C4-2B (cell line): Measurements from ENCODE around the gene PUM2.

Experiments used
- H3K27ac ChIP-seq: fragments of 450-650 bp; 2 replicates; pipeline ENCODE4 v1.5.1; 2017
- CTCF ChIP-seq: fragments of 450-650 bp; conservative IDR thresholded peaks from 2 replicates; pipeline ENCODE4 v1.5.1; 2017; ENCODE audit warnings: mild to moderate bottlenecking
- ZFX ChIP-seq: fragments of 450-650 bp; IDR thresholded peaks from 2 replicates; pipeline ENCODE4 v1.6.1; 2017

PUM2 gene

DNA sequence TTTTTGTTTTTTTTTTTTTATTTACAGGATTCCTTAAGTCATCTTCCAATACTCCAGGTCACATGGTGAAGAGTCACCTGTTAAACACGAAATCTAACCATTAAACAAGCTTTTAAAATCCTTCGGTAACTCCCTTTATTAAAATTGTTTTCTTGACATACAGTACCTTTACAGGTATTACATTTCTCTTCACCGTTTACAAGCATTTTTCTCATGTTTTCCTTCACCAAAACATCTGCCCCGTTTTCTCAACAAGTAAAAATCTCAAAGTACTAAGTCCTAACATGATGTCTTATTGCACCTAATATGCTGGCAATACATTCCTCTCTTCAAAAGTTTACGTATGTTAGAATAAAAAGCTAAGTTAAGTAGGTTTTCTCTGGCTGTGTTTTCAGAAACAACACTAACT is 1.1 kb downstream of the PUM2 start:
- peak overlapping the region; percentile 97 for H3K27ac ChIP-seq
- TF ChIP-seq CTCF: no peak
- no peak for TF ChIP-seq ZFX

- TF ChIP-seq CTCF (no peak), ZFX (no peak)
- H3K27ac ChIP-seq: no peak overlapping the region
Measured at GRCh38 chr2:20348542-20348941, 2.1 kb downstream of the PUM2 start.

GRCh38 chr2:20346565-20347381 is 3.9 kb downstream of the PUM2 start:
- TF ChIP-seq CTCF: no peak
- no peak for TF ChIP-seq ZFX
- H3K27ac ChIP-seq: no peak overlapping the region

GRCh38 chr2:20343128-20343527 is 7.5 kb downstream of the PUM2 start:
- H3K27ac ChIP-seq: no peak overlapping the region
- TF ChIP-seq CTCF (no peak), ZFX (no peak)

GRCh38 chr2:20339012-20339411 is 11.6 kb downstream of the PUM2 start:
- no peak overlapping the region for H3K27ac ChIP-seq
- TF ChIP-seq CTCF (no peak), ZFX (no peak)

GRCh38 chr2:20334605-20335203 is 15.9 kb downstream of the PUM2 start:
- H3K27ac ChIP-seq: no peak overlapping the region
- TF ChIP-seq ZFX: no peak
- no peak for TF ChIP-seq CTCF

GRCh38 chr2:20333738-20334137 is 16.9 kb downstream of the PUM2 start:
- no peak for TF ChIP-seq CTCF
- TF ChIP-seq ZFX: no peak

More at GRCh38 chr2:20333738-20334137, 16.9 kb downstream of the PUM2 start:
- H3K27ac ChIP-seq: no peak overlapping the region
